A673 (cell line): ENCODE results near the gene ZNF630. TPM values are rescaled to one million over a fixed set of nuclear protein-coding genes. Genes with fewer than 3 reads are reported as not detected.
A peak's percentile ranks its signal among the peaks of the same experiment; 100 is the strongest.

ENCODE experiments used
- BruUV-seq: library from RNA; stranded (reverse); fragments of 400-500 nt; replicated peaks from 2 replicates; lab custom pipeline; 2021; lab: Mats Ljungman, UMichigan
- CTCF ChIA-PET: fragments of 300-600 bp; sonication (Branson Sonifier 250); formaldehyde crosslinking; loops from one replicate; lab custom pipeline; 2022; ENCODE audit warnings: antibody characterized with exemption; lab: Charles Lee
- POLR2A ChIA-PET: fragments of 300-600 bp; sonication (Branson Sonifier 250); formaldehyde crosslinking; loops from one replicate; lab custom pipeline; 2022; ENCODE audit warnings: antibody characterized with exemption; ENCODE audit not compliant: low non-redundant PET; lab: Charles Lee
- DNase-seq: peaks from one replicate; pipeline ENCODE4 v3.0.0-alpha.2; 2015; ENCODE audit warnings: low spot score
- H3K27ac ChIP-seq: fragments of 200-600 bp; sonication (generic); 2 replicates; pipeline ENCODE4 v1.5.1; 2016; ENCODE audit warnings: mixed run types, low read depth, mild to moderate bottlenecking, mixed read lengths, antibody characterized with exemption, low read length; ENCODE audit not compliant: poor library complexity, severe bottlenecking
- H3K27me3 ChIP-seq: fragments of 200-600 bp; sonication (generic); replicated peaks from 2 replicates; pipeline ENCODE4 v1.6.1; 2017; ENCODE audit warnings: mixed run types, low read depth, mild to moderate bottlenecking, mixed read lengths, antibody characterized with exemption, low read length; ENCODE audit not compliant: insufficient read depth, poor library complexity
- H3K36me3 ChIP-seq: fragments of 200-600 bp; sonication (generic); 2 replicates; pipeline ENCODE4 v1.6.1; 2016; ENCODE audit warnings: mixed run types, mild to moderate bottlenecking, mixed read lengths, antibody characterized with exemption, low read length; ENCODE audit not compliant: insufficient read depth, poor library complexity, severe bottlenecking
- H3K4me1 ChIP-seq: fragments of 200-600 bp; sonication (generic); 2 replicates; pipeline ENCODE4 v1.6.1; 2017; ENCODE audit warnings: mixed run types, mild to moderate bottlenecking, mixed read lengths, antibody characterized with exemption, low read length; ENCODE audit not compliant: insufficient read depth, poor library complexity, severe bottlenecking
- H3K4me3 ChIP-seq: fragments of 200-600 bp; sonication (generic); 2 replicates; pipeline ENCODE4 v1.5.1; 2016; ENCODE audit warnings: low read depth, mixed run types, mild to moderate bottlenecking, mixed read lengths, low read length; ENCODE audit not compliant: poor library complexity, severe bottlenecking
- H3K9me3 ChIP-seq: fragments of 200-600 bp; sonication (generic); 2 replicates; pipeline ENCODE4 v1.6.1; 2016; ENCODE audit warnings: mixed run types, low read depth, mild to moderate bottlenecking, mixed read lengths, antibody characterized with exemption, low read length; ENCODE audit not compliant: poor library complexity, severe bottlenecking
- CTCF ChIP-seq: fragments of 300-800, 200-600 bp; sonication (generic); conservative IDR thresholded peaks from 2 replicates; pipeline ENCODE4 v1.5.1; 2017; ENCODE audit warnings: low read depth, mild to moderate bottlenecking, antibody characterized with exemption, low read length, moderate library complexity, mixed read lengths
- EZH2 ChIP-seq: fragments of 200-600 bp; sonication (generic); IDR thresholded peaks from 2 replicates; pipeline ENCODE4 v1.6.1; 2017; ENCODE audit warnings: borderline replicate concordance, low read depth, mild to moderate bottlenecking, mixed read lengths, antibody characterized with exemption, low read length; ENCODE audit not compliant: poor library complexity, severe bottlenecking
- intact Hi-C: fragments of 100-400 bp; cut with micrococcal nuclease; formaldehyde crosslinking; loops from one replicate; pipeline ENCODE4 v1.10.0; 2022; ENCODE audit not compliant: unreplicated experiment
- total RNA-seq: library from RNA; stranded (reverse); gene quantifications from 2 replicates; pipeline ENCODE4 v1.2.3, GENCODE V29; 2021

ZNF630 gene
- total RNA-seq, 1 experiment from 2014 or later, result 1.6 TPM

GRCh38 chrX:48083706-48084105, 12.3 kb upstream of the ZNF630 start:
- Histone ChIP-seq H3K36me3 (no peaks in the 10 kb centered on the region), H3K9me3 (no peaks in the 10 kb centered on the region), H3K27me3 (no peaks in the 10 kb centered on the region), H3K27ac (no peak overlapping the region), H3K4me3 (no peak overlapping the region), H3K4me1 (no peaks in the 10 kb centered on the region)
- intact Hi-C loops, result loop anchor here (10.0 kb wide), 1 partner anchor 411 kb away; no protein-coding TSS in a partner anchor
- CTCF ChIA-PET, result interaction anchor here (0.5 to 1.0 kb wide), 4 partner anchors 385 to 712 kb away, joined by 3 to 12 read pairs (median 4); no protein-coding TSS in a partner anchor
- no peak for DNase-seq
- no TSS peak for BruUV-seq
- POLR2A ChIA-PET, result no interaction called here
- TF ChIP-seq CTCF (no peak), EZH2 (no peak)

DNA sequence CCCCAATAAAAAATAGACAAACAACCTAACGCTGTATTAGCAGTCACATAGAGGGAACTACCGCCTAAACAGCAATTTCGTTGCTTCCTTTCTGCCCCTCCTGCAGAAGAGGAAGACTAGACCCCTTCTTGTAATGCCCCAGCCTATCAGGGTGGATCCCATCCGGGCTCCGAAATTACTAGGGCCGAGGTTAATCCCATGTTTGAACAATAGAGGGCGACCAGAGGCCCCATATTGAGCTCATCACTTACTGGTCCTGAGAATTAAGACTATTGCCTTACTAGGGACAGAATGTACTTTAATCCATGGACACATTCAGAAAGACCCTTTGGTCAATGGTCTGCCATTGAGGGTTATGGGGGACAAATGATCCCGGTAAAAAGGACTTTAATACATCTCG, 11.8 kb upstream of the ZNF630 start:
- POLR2A ChIA-PET, result no interaction called here
- DNase-seq, result peak; percentile 62

DNA sequence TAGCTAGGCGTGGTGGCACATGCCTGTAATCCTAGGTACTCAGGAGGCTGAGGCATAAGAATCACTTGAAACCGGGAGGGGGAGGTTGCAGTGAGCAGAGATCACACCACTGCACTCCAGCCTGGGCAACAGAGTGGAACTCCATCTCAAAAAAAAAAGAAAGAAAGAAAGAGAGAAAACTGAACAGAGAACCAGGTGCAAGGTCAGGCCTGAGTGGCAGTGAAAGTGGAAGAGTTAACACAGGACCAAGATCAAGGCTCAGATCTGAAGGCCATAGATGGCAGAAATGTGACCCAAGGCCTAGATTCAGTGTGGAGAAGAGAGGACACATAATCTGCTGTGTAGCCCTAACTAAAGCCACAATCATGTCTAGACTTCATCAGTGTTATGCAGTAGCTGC, 4.9 kb upstream of the ZNF630 start:
- BruUV-seq, result no TSS peak
- H3K4me1 ChIP-seq, result no peaks in the 10 kb centered on the region
- ChIA-PET CTCF (no interaction called here), POLR2A (interaction anchor here (0.8 kb wide), 1 partner anchor 233 kb away, joined by 4 read pairs; no protein-coding TSS in a partner anchor)
- no peak overlapping the region for H3K4me3 ChIP-seq
- DNase-seq, result no peak
- no peaks in the 10 kb centered on the region for H3K9me3 ChIP-seq
- TF ChIP-seq CTCF (no peak), EZH2 (no peak)
- intact Hi-C loops, result no loop called here
- H3K27ac ChIP-seq, result no peak overlapping the region
- no peaks in the 10 kb centered on the region for H3K27me3 ChIP-seq
- H3K36me3 ChIP-seq, result no peaks in the 10 kb centered on the region

More for the DNA sequence above, 11.8 kb upstream of the ZNF630 start:
- Histone ChIP-seq H3K4me1 (no peaks in the 10 kb centered on the region), H3K27ac (no peak overlapping the region), H3K27me3 (no peaks in the 10 kb centered on the region), H3K9me3 (no peaks in the 10 kb centered on the region), H3K4me3 (no peak overlapping the region), H3K36me3 (no peaks in the 10 kb centered on the region)
- no TSS peak for BruUV-seq
- CTCF ChIA-PET, result interaction anchor here (0.5 to 1.0 kb wide), 5 partner anchors 386 to 712 kb away, joined by 3 to 12 read pairs (median 3); no protein-coding TSS in a partner anchor
- TF ChIP-seq CTCF, result peak; percentile 66
- no peak for TF ChIP-seq EZH2
- intact Hi-C loops, result loop anchor here (10.0 kb wide), 1 partner anchor 412 kb away; no protein-coding TSS in a partner anchor
